Measurements from ENCODE around the gene BCDIN3D.

Gene BCDIN3D

GRCh38 chr12:49847161-49847560 lies 4.3 kb upstream of the BCDIN3D start:
- TF ChIP-seq CTCF (IDR thresholded peaks at IDR 0.05; ENCODE audit: extremely low read depth, missing control alignments), result no peak
- no peak for DNase-seq (ENCODE audit: low spot score)

GRCh38 chr12:49846032-49846431 lies 3.1 kb upstream of the BCDIN3D start:
- no peak for TF ChIP-seq CTCF (IDR thresholded peaks at IDR 0.05; ENCODE audit: extremely low read depth, missing control alignments)
- DNase-seq (ENCODE audit: low spot score), result no peak

GRCh38 chr12:49843876-49844437 lies 1.1 kb upstream of the BCDIN3D start:
- no peak for DNase-seq (ENCODE audit: low spot score)
- TF ChIP-seq CTCF (IDR thresholded peaks at IDR 0.05; ENCODE audit: extremely low read depth, missing control alignments), result no peak

- no peak for DNase-seq (ENCODE audit: low spot score)
- no peak for TF ChIP-seq CTCF (IDR thresholded peaks at IDR 0.05; ENCODE audit: extremely low read depth, missing control alignments)
Observed at GRCh38 chr12:49843411-49843810, 505 bp upstream of the BCDIN3D start.

- peak; percentile 40 for DNase-seq (ENCODE audit: low spot score)
- TF ChIP-seq CTCF (IDR thresholded peaks at IDR 0.05; ENCODE audit: extremely low read depth, missing control alignments), result no peak
Observed at GRCh38 chr12:49838973-49839633, 3.8 kb downstream of the BCDIN3D start.

GRCh38 chr12:49832836-49833421 lies 10.0 kb downstream of the BCDIN3D start:
- TF ChIP-seq CTCF (IDR thresholded peaks at IDR 0.05; ENCODE audit: extremely low read depth, missing control alignments), result no peak
- DNase-seq (ENCODE audit: low spot score), result no peak

- DNase-seq (ENCODE audit: low spot score), result no peak
- no peak for TF ChIP-seq CTCF (IDR thresholded peaks at IDR 0.05; ENCODE audit: extremely low read depth, missing control alignments)
Observed at GRCh38 chr12:49831717-49832116, 11.2 kb downstream of the BCDIN3D start.
